CD4-positive, alpha-beta T cell treated with Interleukin-15 for 1 hour (primary cell): Measurements from ENCODE around the gene MDGA2.
"Not testable (repeated sequence)": the region's sequence is repeated elsewhere in the genome, so short reads cannot be mapped to it uniquely, and the experiment has no call there.

Source experiments
- DNase-seq: peaks from one replicate; pipeline ENCODE4 v3.0.0-alpha.2; 2020

Gene MDGA2

GRCh38 chr14:47057364-47057763 lies 618.0 kb downstream of the MDGA2 start:
- no peak for DNase-seq

- no peak for DNase-seq
These were observed 630.6 kb downstream of the MDGA2 start for GRCh38 chr14:47044841-47045240.

GRCh38 chr14:47040550-47040949 lies 634.9 kb downstream of the MDGA2 start:
- no peak for DNase-seq

DNA sequence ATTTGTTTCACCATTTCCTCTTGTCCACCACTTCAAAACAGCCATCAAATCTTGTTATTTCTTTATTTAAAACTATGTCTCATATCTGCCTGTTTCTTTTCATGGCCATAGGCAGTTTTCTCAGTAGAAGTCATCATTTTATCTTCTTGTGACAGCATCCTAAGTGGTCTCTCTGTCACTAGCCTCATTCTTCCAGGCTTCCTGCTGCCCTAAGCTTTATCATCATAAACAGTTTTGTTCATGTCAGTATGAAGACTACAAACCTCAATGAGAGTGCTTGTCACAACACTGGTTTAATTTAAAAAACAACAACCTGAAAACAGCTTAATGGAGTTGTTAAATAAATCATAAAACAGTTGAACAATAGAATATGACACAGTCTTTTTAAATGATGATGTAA lies 636.1 kb downstream of the MDGA2 start:
- DNase-seq, result no peak

DNA sequence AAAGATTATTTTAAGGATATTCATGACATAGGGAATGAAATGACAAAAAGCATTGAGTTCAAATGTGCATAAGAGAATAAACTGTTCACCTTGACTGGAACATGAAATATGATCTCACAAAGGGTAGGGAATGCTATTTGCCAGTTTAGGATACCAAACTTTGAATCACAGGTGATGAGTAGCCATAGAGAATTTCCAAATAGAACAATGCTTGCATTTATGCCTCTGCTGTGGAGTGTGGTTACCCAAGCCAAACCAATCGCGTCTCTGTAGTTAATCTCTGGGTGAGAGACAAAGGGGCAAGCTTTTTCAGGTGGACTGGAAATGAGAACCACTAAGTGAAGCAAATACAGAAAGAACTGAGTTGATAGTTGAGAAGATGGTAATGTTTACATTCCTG lies 652.7 kb downstream of the MDGA2 start:
- DNase-seq, result no peak

- no peak for DNase-seq
These were observed 654.9 kb downstream of the MDGA2 start for GRCh38 chr14:47020500-47020899.

DNA sequence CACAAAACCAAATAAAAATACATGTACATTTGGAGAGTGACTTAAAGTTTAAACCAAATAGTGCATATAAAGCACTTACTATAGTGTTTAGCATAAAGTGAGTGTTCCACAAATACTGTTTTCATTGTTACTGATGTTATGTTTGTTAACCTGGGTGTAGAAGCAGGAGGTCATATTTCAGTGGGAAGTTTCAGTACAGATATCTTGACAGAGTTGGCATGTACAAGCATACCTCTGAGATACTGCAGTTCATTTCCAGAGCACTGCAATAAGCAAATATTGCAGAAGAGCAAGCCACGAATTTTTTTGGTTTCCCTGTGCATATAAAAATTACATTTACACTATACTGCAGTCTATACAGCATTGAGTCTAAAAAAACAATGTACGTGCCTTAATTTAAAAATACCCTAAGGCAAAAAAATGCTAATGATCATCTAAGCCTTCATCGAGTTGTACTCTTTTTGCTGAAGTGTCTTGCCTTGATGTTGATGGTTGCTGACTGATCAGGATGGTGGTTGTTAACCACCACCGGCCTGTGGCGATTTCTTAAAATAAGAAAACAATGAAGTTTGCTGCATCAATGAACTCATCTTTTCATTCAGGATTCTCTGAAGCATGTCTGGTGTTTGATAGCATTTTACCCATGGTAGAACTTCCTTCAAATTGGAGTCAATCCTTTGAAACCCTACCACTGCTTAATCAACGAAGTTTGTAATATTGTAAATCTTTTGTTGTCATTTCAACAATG lies 662.7 kb downstream of the MDGA2 start:
- DNase-seq, result no peak

DNA sequence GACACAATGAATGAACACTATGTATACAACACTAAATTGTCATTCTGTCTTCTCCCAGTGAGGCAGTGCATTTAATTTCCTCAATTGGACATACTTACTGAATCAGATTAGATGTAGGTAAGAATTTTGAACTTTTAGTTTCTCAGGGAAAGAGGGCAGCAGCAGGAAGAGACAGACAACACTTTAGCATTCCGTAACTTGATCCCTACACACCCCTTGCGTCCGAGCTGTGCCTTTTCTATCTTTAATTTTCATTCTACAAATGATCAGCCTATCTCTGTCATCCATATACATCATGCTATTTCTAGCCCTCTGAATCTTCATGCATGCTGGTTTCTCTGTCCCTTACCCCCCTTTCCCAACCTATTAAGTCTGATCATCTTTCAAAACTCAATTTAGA lies 665.8 kb downstream of the MDGA2 start:
- no peak for DNase-seq

DNA sequence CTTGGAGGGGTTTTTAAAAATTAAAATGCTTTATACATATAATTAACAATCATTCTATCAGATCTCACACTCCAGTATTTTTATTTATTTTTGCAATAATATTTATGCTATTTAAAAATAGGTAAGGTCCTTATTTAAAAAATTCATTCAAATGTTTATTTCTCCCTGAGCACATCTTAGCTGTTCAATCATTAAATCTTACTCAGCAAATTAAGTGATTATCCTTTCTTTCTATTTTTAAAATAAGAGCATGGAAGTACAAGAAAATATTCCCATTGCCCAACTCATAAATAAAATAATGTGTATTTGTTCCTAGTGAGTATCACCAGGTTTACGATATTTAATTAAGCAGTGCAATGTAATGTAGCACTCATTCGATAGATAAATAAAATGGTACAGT lies 666.7 kb downstream of the MDGA2 start:
- no peak for DNase-seq

DNA sequence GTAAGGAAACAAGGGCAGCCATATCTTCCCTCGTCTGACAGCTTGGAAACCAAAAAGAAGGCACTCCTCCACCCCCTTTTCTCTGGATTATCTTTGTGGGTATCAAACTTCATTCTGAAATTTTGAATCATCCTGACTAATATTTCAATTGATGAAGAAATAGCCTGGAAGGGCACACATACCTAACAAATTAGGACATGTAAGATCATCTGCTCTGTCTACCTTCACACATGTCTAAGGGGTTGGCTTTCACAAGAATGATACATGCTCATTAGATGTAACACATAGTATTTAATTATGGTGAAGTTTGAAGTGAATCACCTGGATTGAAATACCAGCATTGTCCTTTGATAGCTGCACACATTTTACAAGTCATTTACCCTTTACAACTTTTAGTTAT lies 675.7 kb downstream of the MDGA2 start:
- no peak for DNase-seq

DNA sequence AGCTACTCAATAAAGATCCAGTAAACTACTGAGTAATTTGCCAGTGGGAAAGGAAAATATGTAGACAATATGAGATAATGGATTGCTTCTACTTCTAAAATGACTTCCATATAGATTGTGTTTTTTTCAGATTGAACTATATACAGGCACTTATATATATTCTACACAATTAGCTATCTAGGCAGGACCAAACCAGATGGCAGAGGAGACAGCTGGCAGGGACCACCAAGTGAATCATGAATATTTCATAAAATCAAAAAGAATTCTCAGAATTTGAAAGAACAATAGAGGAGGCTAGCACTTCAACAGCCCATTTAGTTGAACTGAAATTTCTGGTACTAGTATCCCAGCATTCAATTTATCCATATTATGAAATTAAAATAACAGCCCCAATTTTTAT lies 685.8 kb downstream of the MDGA2 start:
- DNase-seq, result no peak

DNA sequence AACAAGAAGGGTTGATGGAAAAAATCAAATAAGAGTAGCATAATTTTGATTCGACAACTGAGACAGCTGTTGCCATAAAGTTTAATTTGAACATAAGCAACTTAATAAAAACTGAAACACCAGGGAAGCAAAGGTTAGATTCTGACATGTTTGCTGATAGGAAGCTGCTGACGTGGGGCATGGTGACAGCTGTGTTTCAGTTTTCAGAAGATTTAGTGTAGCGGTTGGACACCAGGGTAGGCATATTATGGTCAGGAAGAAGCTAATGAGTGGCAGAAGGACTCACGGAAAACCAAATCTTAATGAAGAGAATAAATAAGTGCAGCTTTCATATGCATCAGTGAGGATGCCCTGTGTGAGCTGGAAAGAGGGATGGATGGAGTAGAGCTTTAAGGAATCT lies 687.1 kb downstream of the MDGA2 start:
- no peak for DNase-seq

DNA sequence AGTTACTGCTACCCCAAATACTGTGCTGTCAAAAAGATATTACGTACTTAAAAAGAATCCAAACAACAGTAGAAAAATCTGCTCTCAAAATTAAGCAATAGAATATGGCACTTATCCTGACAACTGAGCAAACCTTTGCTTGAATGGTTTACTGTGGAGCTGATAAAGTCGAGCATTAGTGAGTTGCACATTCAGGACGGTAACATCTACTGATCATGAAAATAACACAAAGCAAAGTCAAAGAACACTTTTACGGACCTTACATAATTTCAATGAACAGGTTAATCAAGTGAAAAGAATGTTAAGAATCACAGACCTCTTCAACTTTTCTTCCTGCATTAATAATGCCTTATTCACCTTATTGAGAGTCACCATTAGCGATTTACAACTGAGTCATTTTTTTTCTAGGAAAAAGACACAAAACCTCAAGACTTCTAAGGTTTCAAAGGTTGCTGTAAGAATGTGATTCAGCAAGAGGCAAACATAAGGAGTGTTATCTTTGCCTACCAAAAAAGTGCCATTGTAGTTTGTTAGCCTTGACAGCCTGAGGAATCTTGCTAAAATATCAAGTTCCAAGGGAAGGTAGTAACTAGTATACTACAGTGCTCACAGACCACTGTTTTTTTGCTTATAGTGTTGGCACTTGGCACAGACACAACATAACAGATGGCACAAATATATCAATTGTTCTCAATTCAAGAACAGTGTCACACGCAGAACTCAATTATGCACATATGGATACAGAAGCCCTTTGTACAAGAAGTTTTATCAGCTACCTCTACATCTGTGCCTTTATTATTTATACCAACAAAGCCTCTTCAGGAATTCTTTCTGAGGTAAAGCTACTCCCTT lies 689.6 kb downstream of the MDGA2 start:
- DNase-seq, result no peak

GRCh38 chr14:46973295-46973694 lies 702.1 kb downstream of the MDGA2 start:
- no peak for DNase-seq

DNA sequence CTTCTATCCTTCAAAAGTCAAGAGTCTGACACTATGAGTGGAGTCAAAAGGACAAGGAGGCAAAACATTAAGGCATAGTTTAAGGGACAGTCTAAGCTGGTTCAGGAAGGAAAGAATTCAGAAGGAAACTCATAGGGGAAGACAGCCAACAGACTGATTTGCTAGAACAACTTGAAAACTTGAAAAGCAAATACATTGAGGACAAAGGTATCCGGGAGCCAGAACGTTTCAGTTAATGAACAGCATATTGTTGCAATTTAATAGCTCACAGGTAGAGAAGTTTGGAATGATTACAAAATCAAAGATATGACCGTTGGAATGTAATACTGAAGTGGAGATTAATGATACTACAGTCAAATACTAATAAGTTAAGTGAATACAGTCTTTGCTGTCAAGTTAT lies 711.0 kb downstream of the MDGA2 start:
- DNase-seq, result no peak

GRCh38 chr14:46951103-46951502 lies 724.3 kb downstream of the MDGA2 start:
- no peak for DNase-seq

DNA sequence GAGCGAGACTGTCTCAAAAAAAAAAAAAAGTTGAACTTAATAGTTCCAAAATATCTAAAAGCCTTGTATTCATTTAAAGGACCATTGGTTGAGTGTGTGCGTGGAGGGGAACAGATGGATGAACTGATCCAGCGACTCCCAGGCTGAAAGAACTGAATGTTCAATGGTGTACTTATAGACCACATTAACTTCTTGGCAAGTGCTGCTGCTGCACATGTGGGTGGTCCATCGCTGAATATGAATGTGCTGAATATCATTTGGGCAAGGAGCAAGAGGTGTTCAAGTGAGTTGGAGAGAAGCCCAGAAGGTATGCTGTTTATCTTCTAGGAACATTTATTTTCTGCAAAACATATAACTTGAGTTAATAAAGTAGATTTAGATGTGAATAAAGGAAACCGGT lies 734.8 kb downstream of the MDGA2 start:
- DNase-seq, result no peak

GRCh38 chr14:46920542-46920941 lies 754.9 kb downstream of the MDGA2 start:
- DNase-seq, result no peak

DNA sequence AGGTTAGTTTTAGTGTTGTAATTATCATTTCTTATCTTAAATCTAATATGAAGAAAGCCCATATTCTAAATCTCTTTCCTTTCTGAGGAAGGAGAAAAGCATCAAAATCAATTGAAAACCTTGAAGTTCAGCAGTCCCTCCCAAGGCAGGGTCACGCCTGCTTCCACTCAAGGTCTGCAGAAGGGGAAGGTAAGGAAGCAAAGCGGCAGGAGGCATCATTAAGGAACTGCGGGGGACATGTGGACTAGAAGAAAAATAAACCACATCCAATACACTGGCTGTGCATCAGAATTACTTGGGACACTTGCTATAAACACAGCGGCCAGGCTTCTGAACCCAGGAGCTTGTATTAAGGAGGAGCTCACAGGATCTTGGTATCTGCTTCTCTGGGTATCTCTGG lies 759.9 kb downstream of the MDGA2 start:
- DNase-seq, result not testable (repeated sequence)

- DNase-seq, result no peak
These were observed 772.6 kb downstream of the MDGA2 start for GRCh38 chr14:46902837-46903236.

- DNase-seq, result no peak
These were observed 780.9 kb downstream of the MDGA2 start for GRCh38 chr14:46894476-46894875.

DNA sequence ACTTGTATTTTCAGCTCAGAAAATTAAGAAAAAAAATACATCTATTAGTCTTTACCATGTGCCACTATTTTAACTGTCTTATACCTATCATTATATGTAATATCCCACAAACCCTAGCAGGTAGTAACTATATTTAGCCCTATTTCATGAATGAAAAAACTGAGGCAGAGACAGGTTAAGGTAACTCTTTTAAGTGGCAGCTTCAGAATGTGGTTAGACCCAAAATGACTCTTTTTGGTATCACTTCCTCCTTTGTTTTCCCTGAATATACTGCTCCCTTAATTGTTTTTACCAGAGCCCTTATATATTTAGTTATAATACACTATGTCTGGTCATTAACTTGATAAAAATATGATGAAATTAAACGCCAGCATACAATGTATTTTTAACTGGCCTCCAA lies 788.3 kb downstream of the MDGA2 start:
- no peak for DNase-seq

- DNase-seq, result no peak
These were observed 789.8 kb downstream of the MDGA2 start for GRCh38 chr14:46885566-46885965.

DNA sequence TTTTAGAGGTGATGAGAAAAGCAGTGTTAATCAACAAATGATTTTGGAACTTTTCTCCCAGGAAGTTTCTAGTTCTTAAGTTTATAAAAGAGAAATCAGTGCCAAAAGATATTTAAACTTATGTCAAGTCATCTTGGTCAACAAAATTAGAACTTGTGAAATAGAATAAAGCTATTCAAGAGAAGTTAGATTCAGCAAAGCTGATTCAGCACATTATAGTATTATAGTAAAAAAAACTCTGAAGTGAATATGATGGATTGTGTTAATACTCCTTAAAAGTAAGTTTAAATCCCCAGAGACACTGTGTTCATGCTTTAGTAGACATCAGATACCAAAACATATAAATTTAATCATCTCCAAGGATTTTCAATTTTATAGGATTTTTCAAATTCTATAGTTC lies 813.7 kb downstream of the MDGA2 start:
- no peak for DNase-seq
